Measurements from ENCODE around the gene INSIG1.

- TF ChIP-seq POLR2A (IDR thresholded peaks at IDR 0.05; ENCODE audit: borderline replicate concordance, extremely low read depth, insufficient read depth, insufficient read length) (no peak), CTCF (IDR thresholded peaks at IDR 0.05 in 2 of 3, conservative IDR thresholded peaks at IDR 0.05 in 1 of 3; ENCODE audit: borderline replicate concordance in 1 of 3, insufficient read depth in 1 of 3, low read depth in 2 of 3, low read length in 2 of 3) (no peak), POLR2AphosphoS5 (IDR thresholded peaks at IDR 0.05; ENCODE audit: low read depth, low read length) (no peak), REST (IDR thresholded peaks at IDR 0.05; ENCODE audit: low read depth) (no peak), TCF7L2 (IDR thresholded peaks at IDR 0.05; ENCODE audit: borderline replicate concordance, extremely low read depth, insufficient read depth, insufficient read length) (no peak), CBX3 (IDR thresholded peaks at IDR 0.05; ENCODE audit: low read depth) (no peak), ATF3 (IDR thresholded peaks at IDR 0.05) (no peak)
Measured at GRCh38 chr7:155256081-155256760, 41.5 kb upstream of the INSIG1 start.

All from HCT116 (cell line).